Stomach (tissue), 9 donors: Measurements from ENCODE around the gene BSG. TPM values are rescaled to one million over a fixed set of nuclear protein-coding genes. Genes with fewer than 3 reads are reported as not detected.

Source experiments
- DNase-seq, 2 donors: peaks; one replicate each; pipeline versions ENCODE4 v3.0.0 to v3.0.0-alpha.2; 2013 to 2019
- H3K27ac ChIP-seq, 5 donors: fragments of 200-600 bp in 4 of 5; sonication (generic) in 4 of 5; one replicate each; pipeline ENCODE4 v1.5.1; 2013 to 2019; ENCODE audit warnings: mild to moderate bottlenecking in 1 of 5, moderate library complexity in 1 of 5
- H3K27me3 ChIP-seq, 3 donors: fragments of 200-600 bp; sonication (generic); one replicate each; pipeline ENCODE4 v1.5.1; 2017 to 2019; ENCODE audit warnings: mixed run types in 1 of 3
- H3K36me3 ChIP-seq, 4 donors: fragments of 200-600 bp; sonication (generic); 1 replicate in 3 of 4; 2 replicates in 1 of 4; pipeline ENCODE4 v1.5.1; 2016 to 2019
- H3K4me1 ChIP-seq, 4 donors: fragments of 200-600 bp; sonication (generic); one replicate each; pipeline ENCODE4 v1.5.1; 2016 to 2019
- H3K4me3 ChIP-seq, 4 donors: fragments of 200-600 bp; sonication (generic) in 3 of 4; one replicate each; pipeline ENCODE4 v1.5.1; 2016 to 2019; ENCODE audit warnings: mild to moderate bottlenecking in 1 of 4
- H3K9me3 ChIP-seq, 4 donors: fragments of 200-600 bp; sonication (generic); one replicate each; pipeline ENCODE4 v1.5.1; 2016 to 2019
- CTCF ChIP-seq, 7 experiments: fragments of 450-650 bp in 4 of 7; fragments of 200-600 bp in 3 of 7; sonication (generic) in 3 of 7; IDR thresholded peaks; one replicate each; pipeline ENCODE4 v1.5.1; 2016 to 2019; ENCODE audit warnings: antibody characterized with exemption in 7 of 7, control low read depth in 2 of 7, mild to moderate bottlenecking in 1 of 7
- EP300 ChIP-seq: sonication (generic); formaldehyde crosslinking; IDR thresholded peaks from one replicate; pipeline ENCODE4 v1.6.1; 2017; ENCODE audit warnings: antibody characterized with exemption
- POLR2A ChIP-seq, 4 donors: fragments of 450-650 bp; IDR thresholded peaks; one replicate each; pipeline ENCODE4 v1.6.1; 2016; ENCODE audit warnings: antibody characterized with exemption in 4 of 4, control low read depth in 2 of 4, mild to moderate bottlenecking in 1 of 4, moderate library complexity in 1 of 4
- POLR2AphosphoS5 ChIP-seq, 3 donors: sonication (generic); formaldehyde crosslinking; IDR thresholded peaks; one replicate each; pipeline ENCODE4 v1.6.1; 2016; ENCODE audit warnings: antibody characterized with exemption in 3 of 3
- WGBS, 5 donors: extraction: QIAGEN DNeasy Blood & Tissue Kit in 3 of 5; methylation state at CpG; one replicate each; pipeline versions ENCODE4 v1.1.5 to v1.1.7; 2013 to 2018; 5-methylcytosine and 5-hydroxymethylcytosine counted together
- intact Hi-C: fragments of 100-400 bp; cut with DNase I; formaldehyde crosslinking; loops from one replicate; pipeline ENCODE4 v1.15.1; 2023; ENCODE audit warnings: low total_unique reads
- polyA plus RNA-seq, 3 donors: library from polyadenylated mRNA; stranded (reverse); fragments of 200-250 nt; gene quantifications; one replicate each; pipeline ENCODE4 v1.2.3, GENCODE V29; 2013
- total RNA-seq, 5 donors: library from RNA; depleted of rRNA; stranded (reverse); fragments of >200 nt; gene quantifications; one replicate each; pipeline versions ENCODE4 v1.1.0 to v1.2.3, GENCODE V29; 2014 to 2016
- donor health status: healthy with polysubstance abuse.
- donor health status: Bipolar disorder and iron deficiency.
- donor health status: healthy.

Gene BSG
- total and polyA plus RNA-seq, 8 donors, result 184 to 1,029 (median 331) TPM

- intact Hi-C loops, result no loop called here
- TF ChIP-seq POLR2A (IDR thresholded peaks at IDR 0.05), result no peak
Observed at GRCh38 chr19:596263-596655, 23.9 kb downstream of the BSG start.

GRCh38 chr19:597406-598315 lies 25.3 kb downstream of the BSG start:
- no peak overlapping the region for H3K4me3 ChIP-seq
- intact Hi-C loops, result no loop called here
- H3K4me1 ChIP-seq, result no peaks in the 10 kb centered on the region
- peaks cover 0 to 46% (median 5%) of the 10 kb centered on the region in 3 donors for H3K27me3 ChIP-seq
- TF ChIP-seq POLR2A (IDR thresholded peaks at IDR 0.05) (no peak), POLR2AphosphoS5 (IDR thresholded peaks at IDR 0.05) (no peak), EP300 (no peak), CTCF (IDR thresholded peaks at IDR 0.05) (no peak)
- H3K36me3 ChIP-seq, result no peaks in the 10 kb centered on the region
- no peaks in the 10 kb centered on the region for H3K9me3 ChIP-seq
- 66 to 78% (median 75%) methylated on average over 17 to 18 of the region's 18 CpGs for WGBS, 5 donors
- no peak for DNase-seq
- no peak overlapping the region for H3K27ac ChIP-seq

More at GRCh38 chr19:596263-596655, 23.9 kb downstream of the BSG start:
- no peak for DNase-seq
- Histone ChIP-seq H3K4me1 (peaks cover 0 to 5% (median 1%) of the 10 kb centered on the region in 4 donors), H3K36me3 (no peaks in the 10 kb centered on the region), H3K27me3 (peaks cover 10 to 60% (median 18%) of the 10 kb centered on the region in 3 donors), H3K4me3 (no peak overlapping the region), H3K27ac (no peak overlapping the region), H3K9me3 (no peaks in the 10 kb centered on the region)
- WGBS, 5 donors, result 82 to 88% (median 87%) methylated on average over 12 to 16 of the region's 16 CpGs

- 81 to 94% (median 91%) methylated on average over 27 to 28 of the region's 28 CpGs for WGBS, 5 donors
- intact Hi-C loops, result no loop called here
Observed at GRCh38 chr19:601310-601709, 28.9 kb downstream of the BSG start.

GRCh38 chr19:601790-602189 lies 29.4 kb downstream of the BSG start:
- Histone ChIP-seq H3K9me3 (no peaks in the 10 kb centered on the region), H3K4me3 (no peak overlapping the region), H3K27me3 (peaks cover 0 to 6% (median 0%) of the 10 kb centered on the region in 3 donors), H3K36me3 (no peaks in the 10 kb centered on the region), H3K4me1 (no peaks in the 10 kb centered on the region), H3K27ac (no peak overlapping the region)
- intact Hi-C loops, result no loop called here
- no peak for DNase-seq
- 63 to 82% (median 74%) methylated on average over 21 to 25 of the region's 25 CpGs for WGBS, 5 donors
- TF ChIP-seq POLR2A (IDR thresholded peaks at IDR 0.05) (no peak), POLR2AphosphoS5 (IDR thresholded peaks at IDR 0.05) (no peak), EP300 (no peak), CTCF (IDR thresholded peaks at IDR 0.05) (no peak)

More at GRCh38 chr19:601310-601709, 28.9 kb downstream of the BSG start:
- TF ChIP-seq POLR2AphosphoS5 (IDR thresholded peaks at IDR 0.05) (no peak), CTCF (IDR thresholded peaks at IDR 0.05) (no peak), POLR2A (IDR thresholded peaks at IDR 0.05) (no peak), EP300 (no peak)
- H3K27ac ChIP-seq, result no peak overlapping the region
- no peaks in the 10 kb centered on the region for H3K36me3 ChIP-seq
- no peak for DNase-seq
- H3K4me1 ChIP-seq, result no peaks in the 10 kb centered on the region
- no peak overlapping the region for H3K4me3 ChIP-seq
- H3K27me3 ChIP-seq, result peaks cover 0 to 11% (median 0%) of the 10 kb centered on the region in 3 donors
- H3K9me3 ChIP-seq, result no peaks in the 10 kb centered on the region
